ENCODE results near the gene NACC1.
A peak's percentile ranks its signal among the peaks of the same experiment; 100 is the strongest.

The NACC1 gene

DNA sequence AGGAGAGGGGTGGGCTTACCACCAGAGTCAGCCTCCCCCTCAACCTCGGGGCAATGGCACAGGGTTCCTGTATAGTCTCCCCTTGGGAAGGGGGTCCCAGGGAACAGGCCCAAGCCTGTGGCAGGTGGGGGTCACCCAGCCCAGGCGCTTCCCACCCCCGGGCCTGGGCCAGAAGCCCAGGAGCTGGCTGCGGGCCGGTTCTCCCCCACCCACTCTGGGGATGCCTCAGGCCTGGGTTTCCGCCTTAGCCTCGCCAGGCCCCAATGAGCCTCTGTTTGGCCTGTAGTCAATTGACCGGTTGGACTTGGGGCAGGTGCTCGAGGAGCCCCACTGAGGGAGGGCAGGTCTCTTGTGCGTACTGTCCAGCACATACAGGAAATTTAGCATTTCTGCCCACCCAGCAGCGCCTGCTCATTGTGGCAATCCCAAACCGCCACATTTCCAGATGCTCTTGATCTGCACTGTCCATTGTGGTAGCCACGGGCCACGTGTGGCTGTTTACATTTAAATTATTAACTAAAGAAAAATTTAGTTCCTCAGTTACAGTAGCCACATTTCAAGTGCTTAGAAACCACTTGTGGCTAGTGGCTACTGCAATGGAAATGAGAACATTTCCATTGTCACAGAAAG lies 25.3 kb upstream of the NACC1 start:
- peaks cover 18% of the 10 kb centered on the region for H3K4me1 Mint-ChIP-seq (ENCODE audit: low read depth)
- H3K27me3 Mint-ChIP-seq (ENCODE audit: low read depth): peaks cover 20% of the 10 kb centered on the region
- peaks cover 2% of the 10 kb centered on the region for H3K36me3 Mint-ChIP-seq (ENCODE audit: low read depth)
- H3K27ac Mint-ChIP-seq: no peak overlapping the region
- no peak for DNase-seq (ENCODE audit: low spot score)
- no peaks in the 10 kb centered on the region for H3K9me3 Mint-ChIP-seq
- H3K4me3 Mint-ChIP-seq: no peak overlapping the region

DNA sequence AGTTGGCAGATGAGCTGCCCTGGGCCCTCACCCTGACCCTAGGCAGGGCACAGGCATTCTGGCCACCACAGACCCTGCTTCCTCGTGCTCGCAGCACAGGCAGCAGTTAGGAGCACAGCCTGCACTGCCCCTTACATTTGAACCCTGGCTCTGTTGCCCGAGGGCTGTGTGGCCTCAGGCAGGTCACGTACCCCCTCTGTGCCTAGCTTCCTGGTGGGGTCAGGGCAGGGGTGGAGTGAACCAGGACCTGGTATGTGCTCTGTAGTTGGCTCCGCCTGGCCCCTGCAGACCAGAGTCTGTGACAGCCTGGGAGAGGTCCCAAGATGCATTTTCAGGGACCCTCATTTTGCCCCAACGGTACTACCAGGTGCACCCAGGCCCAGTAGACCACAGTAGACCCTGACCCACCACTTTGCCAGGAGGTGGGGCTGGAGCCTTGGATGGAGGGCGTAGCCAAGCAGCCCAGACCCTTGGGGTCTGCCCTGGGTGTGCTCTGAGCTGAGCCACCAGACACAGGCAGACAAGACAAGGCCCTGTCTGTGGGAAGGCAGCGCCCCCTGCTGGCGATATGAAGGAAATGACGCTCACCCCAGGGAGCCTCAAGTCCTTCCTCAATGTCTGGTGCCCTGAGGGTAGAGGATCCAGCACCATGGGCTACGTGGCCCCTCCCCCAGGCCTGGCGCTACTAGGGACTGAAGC lies 24.5 kb upstream of the NACC1 start:
- Mint-ChIP-seq H3K27ac (no peak overlapping the region), H3K4me1 (ENCODE audit: low read depth) (peaks cover 22% of the 10 kb centered on the region), H3K27me3 (ENCODE audit: low read depth) (peaks cover 24% of the 10 kb centered on the region), H3K9me3 (no peaks in the 10 kb centered on the region), H3K36me3 (ENCODE audit: low read depth) (peaks cover 2% of the 10 kb centered on the region), H3K4me3 (no peak overlapping the region)
- peak; percentile 71 for DNase-seq (ENCODE audit: low spot score)

GRCh38 chr19:13094106-13094504 lies 24.0 kb upstream of the NACC1 start:
- Mint-ChIP-seq H3K4me3 (no peak overlapping the region), H3K27me3 (ENCODE audit: low read depth) (peaks cover 26% of the 10 kb centered on the region), H3K27ac (no peak overlapping the region), H3K36me3 (ENCODE audit: low read depth) (peaks cover 3% of the 10 kb centered on the region), H3K4me1 (ENCODE audit: low read depth) (peaks cover 26% of the 10 kb centered on the region), H3K9me3 (no peaks in the 10 kb centered on the region)
- no peak for DNase-seq (ENCODE audit: low spot score)

- Mint-ChIP-seq H3K36me3 (ENCODE audit: low read depth) (peaks cover 4% of the 10 kb centered on the region), H3K4me3 (peak overlapping the region; percentile 55), H3K27ac (peak overlapping the region; percentile 68)
Observed at GRCh38 chr19:13094771-13095392, 23.2 kb upstream of the NACC1 start.

GRCh38 chr19:13095393-13095784 lies 22.7 kb upstream of the NACC1 start:
- H3K36me3 Mint-ChIP-seq (ENCODE audit: low read depth): peaks cover 9% of the 10 kb centered on the region
- H3K27ac Mint-ChIP-seq: no peak overlapping the region
- peak overlapping the region; percentile 72 for H3K4me3 Mint-ChIP-seq
- DNase-seq (ENCODE audit: low spot score): no peak
- H3K4me1 Mint-ChIP-seq (ENCODE audit: low read depth): peaks cover 34% of the 10 kb centered on the region
- H3K9me3 Mint-ChIP-seq: no peaks in the 10 kb centered on the region
- peaks cover 26% of the 10 kb centered on the region for H3K27me3 Mint-ChIP-seq (ENCODE audit: low read depth)

More at GRCh38 chr19:13094771-13095392, 23.2 kb upstream of the NACC1 start:
- no peak for DNase-seq (ENCODE audit: low spot score)
- H3K27me3 Mint-ChIP-seq (ENCODE audit: low read depth): peaks cover 26% of the 10 kb centered on the region
- peaks cover 29% of the 10 kb centered on the region for H3K4me1 Mint-ChIP-seq (ENCODE audit: low read depth)
- H3K9me3 Mint-ChIP-seq: no peaks in the 10 kb centered on the region

GRCh38 chr19:13095934-13096927 lies 21.8 kb upstream of the NACC1 start:
- DNase-seq (ENCODE audit: low spot score): no peak
- H3K27me3 Mint-ChIP-seq (ENCODE audit: low read depth): peaks cover 26% of the 10 kb centered on the region
- peak overlapping the region; percentile 72 for H3K4me3 Mint-ChIP-seq
- peaks cover 37% of the 10 kb centered on the region for H3K4me1 Mint-ChIP-seq (ENCODE audit: low read depth)
- H3K27ac Mint-ChIP-seq: peak overlapping the region; percentile 71
- peaks cover 9% of the 10 kb centered on the region for H3K36me3 Mint-ChIP-seq (ENCODE audit: low read depth)
- H3K9me3 Mint-ChIP-seq: no peaks in the 10 kb centered on the region

GRCh38 chr19:13097033-13097462 lies 21.0 kb upstream of the NACC1 start:
- no peak for DNase-seq (ENCODE audit: low spot score)
- H3K27me3 Mint-ChIP-seq (ENCODE audit: low read depth): peaks cover 26% of the 10 kb centered on the region
- peak overlapping the region; percentile 84 for H3K27ac Mint-ChIP-seq
- peaks cover 41% of the 10 kb centered on the region for H3K4me1 Mint-ChIP-seq (ENCODE audit: low read depth)
- H3K9me3 Mint-ChIP-seq: no peaks in the 10 kb centered on the region
- H3K4me3 Mint-ChIP-seq: peak overlapping the region; percentile 78
- H3K36me3 Mint-ChIP-seq (ENCODE audit: low read depth): peaks cover 9% of the 10 kb centered on the region

GRCh38 chr19:13097463-13098258 lies 20.4 kb upstream of the NACC1 start:
- Mint-ChIP-seq H3K27ac (peak overlapping the region; percentile 57), H3K9me3 (no peaks in the 10 kb centered on the region), H3K4me3 (peak overlapping the region; percentile 86), H3K4me1 (ENCODE audit: low read depth) (peaks cover 44% of the 10 kb centered on the region), H3K27me3 (ENCODE audit: low read depth) (peaks cover 26% of the 10 kb centered on the region), H3K36me3 (ENCODE audit: low read depth) (peaks cover 9% of the 10 kb centered on the region)
- no peak for DNase-seq (ENCODE audit: low spot score)

DNA sequence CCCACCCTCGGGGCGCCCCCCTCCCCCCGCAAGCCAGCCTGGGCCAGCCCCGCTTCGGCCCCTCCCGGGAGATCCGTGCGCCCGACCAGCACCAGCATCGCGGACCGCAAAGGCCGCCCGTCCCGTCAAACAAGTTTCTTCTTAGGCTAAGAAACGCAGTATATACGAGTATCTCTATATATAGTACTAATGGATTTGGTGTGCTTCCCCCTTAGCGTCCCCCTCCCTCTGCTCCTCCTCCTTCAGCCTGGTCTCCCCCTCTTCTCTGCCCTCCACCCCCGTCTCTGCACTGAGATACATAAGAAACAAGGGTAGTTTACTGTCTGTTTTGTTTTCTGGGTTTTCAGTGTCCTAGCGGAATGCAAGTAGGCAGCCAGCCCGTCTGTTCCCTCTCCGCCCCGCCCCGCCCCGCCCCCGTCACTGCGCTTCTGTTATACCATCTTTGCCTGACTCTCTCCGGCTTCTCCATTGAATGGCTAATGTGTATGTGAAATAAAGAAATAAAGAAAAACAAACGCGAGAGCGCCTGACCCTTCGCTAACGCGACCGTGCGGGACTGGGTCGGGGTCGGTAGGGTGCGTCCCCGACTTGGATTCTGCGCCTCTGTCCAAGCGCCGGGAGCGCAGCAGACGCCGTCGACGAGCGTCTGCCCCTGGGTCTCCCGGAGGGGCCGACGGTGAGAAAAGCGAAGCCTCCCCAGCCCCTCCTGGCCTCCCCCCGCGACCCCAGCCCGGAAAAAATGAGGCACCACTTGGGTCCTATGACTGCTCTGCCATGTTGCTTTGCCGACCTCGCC lies 19.6 kb upstream of the NACC1 start:
- H3K27ac Mint-ChIP-seq: peak overlapping the region; percentile 93
- peak overlapping the region; percentile 86 for H3K4me3 Mint-ChIP-seq
- H3K4me1 Mint-ChIP-seq (ENCODE audit: low read depth): peaks cover 48% of the 10 kb centered on the region
- no peak for DNase-seq (ENCODE audit: low spot score)
- peaks cover 9% of the 10 kb centered on the region for H3K36me3 Mint-ChIP-seq (ENCODE audit: low read depth)
- H3K27me3 Mint-ChIP-seq (ENCODE audit: low read depth): peaks cover 26% of the 10 kb centered on the region
- H3K9me3 Mint-ChIP-seq: no peaks in the 10 kb centered on the region

- H3K36me3 Mint-ChIP-seq (ENCODE audit: low read depth): peaks cover 9% of the 10 kb centered on the region
- peak; percentile 81 for DNase-seq (ENCODE audit: low spot score)
- H3K4me3 Mint-ChIP-seq: peak overlapping the region; percentile 86
- H3K27me3 Mint-ChIP-seq (ENCODE audit: low read depth): peaks cover 21% of the 10 kb centered on the region
- peaks cover 46% of the 10 kb centered on the region for H3K4me1 Mint-ChIP-seq (ENCODE audit: low read depth)
- peak overlapping the region; percentile 93 for H3K27ac Mint-ChIP-seq
- H3K9me3 Mint-ChIP-seq: no peaks in the 10 kb centered on the region
Observed at GRCh38 chr19:13099073-13099999, 18.7 kb upstream of the NACC1 start.

DNA sequence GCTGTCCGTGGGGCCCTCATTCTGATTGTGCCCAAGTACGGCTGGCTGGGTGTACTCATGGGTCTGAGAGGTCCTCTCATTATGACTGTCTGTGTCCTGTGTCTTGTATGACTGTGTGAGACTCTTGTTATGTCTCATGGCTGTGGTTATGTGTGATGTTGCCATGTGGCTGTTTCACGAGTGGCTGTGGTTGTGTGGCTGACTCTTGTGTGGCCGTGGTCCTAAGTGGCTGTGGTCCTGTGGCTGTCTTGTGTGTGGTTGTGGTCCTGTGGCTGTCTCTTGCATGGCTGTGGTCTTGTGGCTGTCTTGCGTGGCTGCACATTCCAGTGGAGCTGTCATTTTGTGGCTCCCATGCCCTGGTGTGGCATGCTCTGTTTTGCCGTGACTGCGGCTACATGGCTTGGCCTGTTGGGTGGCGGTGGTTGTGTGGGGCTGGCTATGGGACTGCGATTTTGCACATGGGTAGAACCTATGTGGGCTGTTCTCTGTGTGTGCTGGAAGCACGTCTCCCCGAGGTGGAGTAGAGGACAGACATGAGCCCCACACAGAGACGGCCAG lies 18.0 kb upstream of the NACC1 start:
- DNase-seq (ENCODE audit: low spot score): peak; percentile 78

More for the DNA sequence above, 18.0 kb upstream of the NACC1 start:
- Mint-ChIP-seq H3K36me3 (ENCODE audit: low read depth) (peaks cover 12% of the 10 kb centered on the region), H3K27me3 (ENCODE audit: low read depth) (peaks cover 17% of the 10 kb centered on the region), H3K27ac (peak overlapping the region; percentile 89), H3K4me3 (peak overlapping the region; percentile 68), H3K9me3 (no peaks in the 10 kb centered on the region), H3K4me1 (ENCODE audit: low read depth) (peaks cover 44% of the 10 kb centered on the region)

Data from T-helper 2 cell treated with Interferon-gamma antibody and Interleukin-4, amounts not matched to agents 5 μg/mL and 100 μg/mL, for 36 hours (primary cell).